Measurements from ENCODE around the gene FFAR2. TPM values are rescaled to one million over a fixed set of nuclear protein-coding genes. Genes with fewer than 3 reads are reported as not detected.

FFAR2 gene
- total and polyA plus RNA-seq, 9 of the 15 experiments (the other 6 are each of a cell fraction or from before 2014, with no cell fraction given): not detected

DNA sequence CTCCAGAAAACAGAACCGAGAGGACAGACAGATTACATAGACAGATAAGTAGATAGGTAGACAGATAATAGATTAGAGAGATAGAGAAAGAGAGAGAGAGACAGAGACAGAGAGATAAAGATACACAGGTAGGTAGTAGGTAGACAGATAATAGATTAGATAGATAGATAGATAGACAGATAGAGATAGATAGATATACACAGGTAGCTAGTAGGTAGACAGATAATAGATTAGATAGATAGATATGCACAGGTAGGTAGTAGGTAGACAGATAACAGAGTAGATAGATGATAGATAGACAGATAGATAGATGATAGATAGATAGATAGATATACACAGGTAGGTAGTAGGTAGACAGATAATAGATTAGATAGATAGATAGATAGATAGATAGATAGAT lies 10.1 kb downstream of the FFAR2 start (continued):
- TF ChIP-seq ZFP36 (IDR thresholded peaks at IDR 0.05; ENCODE audit: low read depth, low read length, partially characterized antibody) (no peak), ZNF146 (CRISPR knock-in tag; IDR thresholded peaks at IDR 0.05; ENCODE audit: unreplicated experiment) (no peak), HDAC1 (IDR thresholded peaks at IDR 0.05) (peak in 1 of 2 experiments; percentile 35; a peak in 1 of 4 replicates), EHMT2 (IDR thresholded peaks at IDR 0.05) (no peak), RBM17 (IDR thresholded peaks at IDR 0.05; ENCODE audit: borderline replicate concordance, low read depth, low read length) (no peak)

DNA sequence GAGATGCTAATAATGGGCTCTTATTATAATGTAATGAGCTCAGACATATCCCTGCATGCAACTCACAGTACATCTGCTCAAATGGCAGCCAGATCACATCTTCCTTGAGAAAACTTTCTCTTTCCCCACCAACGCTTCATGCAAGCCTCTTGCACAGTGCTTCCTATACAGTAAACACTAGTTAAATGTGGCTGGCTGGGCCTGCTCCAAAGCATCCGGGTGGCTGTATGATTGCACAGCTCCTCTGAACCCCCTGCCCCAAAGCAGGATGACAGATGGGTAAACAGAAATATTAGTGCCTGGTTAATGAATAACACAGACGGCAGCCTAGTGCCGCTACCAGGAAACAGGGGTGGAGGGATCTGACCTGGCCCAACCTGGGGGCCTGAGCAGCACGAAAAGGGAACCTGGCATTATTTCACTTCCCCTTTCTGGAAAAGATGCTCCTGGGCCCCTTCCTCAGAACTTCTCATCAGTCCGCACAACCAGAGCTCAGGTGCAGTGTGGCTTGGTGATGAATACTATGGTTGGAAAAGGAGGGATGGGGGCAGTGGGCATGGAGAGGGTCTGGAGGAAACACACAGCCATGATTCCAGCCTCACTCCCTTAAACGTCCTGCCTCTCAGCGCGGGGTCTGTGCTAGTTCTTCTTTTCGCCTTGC lies 10.8 kb downstream of the FFAR2 start:
- Histone ChIP-seq H2AFZ (ENCODE audit: low read depth, low read length) (no peak overlapping the region), H3K9me3 (replicated peaks; ENCODE audit: control insufficient read depth, insufficient read depth, low read depth, low read length) (no peaks in the 10 kb centered on the region), H3K27me3 (ENCODE audit: control insufficient read depth in 2 of 2, insufficient read depth in 2 of 2, low read length in 2 of 2) (peaks cover 27 to 40% of the 10 kb centered on the region in 2 experiments; a peak in 4 of 5 replicates), H3K4me1 (replicated peaks in 1 of 2; ENCODE audit: control insufficient read depth in 2 of 2, insufficient read depth in 2 of 2, low read length in 2 of 2) (no peaks in the 10 kb centered on the region), H3K36me3 (ENCODE audit: control insufficient read depth, insufficient read depth, low read length) (no peaks in the 10 kb centered on the region), H3K4me3 (no peak overlapping the region), H4K20me1 (replicated peaks; ENCODE audit: control insufficient read depth, insufficient read depth, low read length) (no peaks in the 10 kb centered on the region), H3K79me2 (ENCODE audit: control insufficient read depth, insufficient read depth, low read length) (no peaks in the 10 kb centered on the region), H3K9ac (ENCODE audit: insufficient read depth in 1 of 2, low read depth in 2 of 2, low read length in 2 of 2) (no peak overlapping the region), H3K27ac (ENCODE audit: extremely low read depth, low read depth, low read length) (no peak overlapping the region), H3K9me1 (ENCODE audit: control insufficient read depth, insufficient read depth, low read length) (no peaks in the 10 kb centered on the region), H3K4me2 (ENCODE audit: insufficient read depth, low read length) (no peak overlapping the region)
- ATAC-seq: no peak
- in situ Hi-C loops (cut with MboI) (no loop called here), intact Hi-C loops (cut with micrococcal nuclease) (no loop called here)
- BruUV-seq (replicated peaks): no TSS peak
- WGBS (ENCODE audit: insufficient coverage, low coverage, missing lambda C conversion rate): 9% methylated on average over 10 of the region's 10 CpGs
- FAIRE-seq: no peak
- TF ChIP-seq RBM22 (IDR thresholded peaks at IDR 0.05; ENCODE audit: low read depth, low read length, poor library complexity, severe bottlenecking) (no peak), SPI1 (IDR thresholded peaks at IDR 0.05; ENCODE audit: borderline replicate concordance, low read depth, low read length) (peak; percentile 93)
- ChIA-PET CTCF (ENCODE audit: low intra/inter-chr PET ratio) (interaction anchor here (0.7 kb wide), 1 partner anchor 62 kb away, joined by 3 read pairs; no protein-coding TSS in a partner anchor), POLR2A (no interaction called here)
- DNase-seq (ENCODE audit: extremely low read depth in 1 of 4, low spot score in 3 of 4): peak in 1 of 4 experiments; percentile 3
